Osteoblast (primary cell): ENCODE measurements around the gene ITPA. TPM values are rescaled to one million over a fixed set of nuclear protein-coding genes. Genes with fewer than 3 reads are reported as not detected.

Experiments used
- DNase-seq: peaks from one replicate; pipeline ENCODE4 v3.0.0; 2011; ENCODE audit warnings: low spot score, mixed read lengths; ENCODE audit not compliant: insufficient read length; ENCODE audit errors: missing footprints
- H2AFZ ChIP-seq: 2 replicates; pipeline ENCODE4 v1.6.0; 2011; ENCODE audit warnings: mild to moderate bottlenecking, low read length
- H3K27ac ChIP-seq: 2 replicates; pipeline ENCODE4 v1.5.1; 2011; ENCODE audit warnings: mild to moderate bottlenecking, low read depth, low read length, moderate library complexity
- H3K27me3 ChIP-seq: 2 replicates; pipeline ENCODE4 v1.6.0; 2012; ENCODE audit warnings: mild to moderate bottlenecking, control low read depth, inconsistent platforms, low read length, moderate library complexity; ENCODE audit not compliant: insufficient read depth
- H3K36me3 ChIP-seq: 2 replicates; pipeline ENCODE4 v1.5.1; 2011; ENCODE audit warnings: mild to moderate bottlenecking, low read length, control low read depth, moderate library complexity; ENCODE audit not compliant: insufficient read depth
- H3K4me1 ChIP-seq: 2 replicates; pipeline ENCODE4 v1.5.1; 2011; ENCODE audit warnings: mild to moderate bottlenecking, low read length, control low read depth, moderate library complexity; ENCODE audit not compliant: insufficient read depth
- H3K4me2 ChIP-seq: 2 replicates; pipeline ENCODE4 v1.6.0; 2011; ENCODE audit warnings: mild to moderate bottlenecking, low read length; ENCODE audit not compliant: insufficient read depth
- H3K4me3 ChIP-seq: fragments of 200-600 bp; sonication (generic); 3 replicates; pipeline ENCODE4 v1.5.1; 2012; ENCODE audit warnings: mild to moderate bottlenecking, low read length, inconsistent platforms; ENCODE audit not compliant: insufficient read depth
- H3K79me2 ChIP-seq: 2 replicates; pipeline ENCODE4 v1.6.0; 2012; ENCODE audit warnings: mild to moderate bottlenecking, low read length, control low read depth, inconsistent platforms; ENCODE audit not compliant: insufficient read depth
- H3K9me3 ChIP-seq: 2 replicates; pipeline ENCODE4 v1.5.1; 2011; ENCODE audit warnings: low read depth, low read length, control low read depth
- H4K20me1 ChIP-seq: 2 replicates; pipeline ENCODE4 v1.6.0; 2012; ENCODE audit warnings: mild to moderate bottlenecking, low read length, control low read depth; ENCODE audit not compliant: insufficient read depth
- total RNA-seq: library from RNA; depleted of rRNA; stranded (reverse); fragments of >200 nt; gene quantifications from 2 replicates; pipeline ENCODE4 v1.2.3, GENCODE V29; 2012
- TF ChIP-seq, protein P1 (sequence below): IDR thresholded peaks from 2 replicates; pipeline ENCODE4 v1.5.1; 2011; ENCODE audit warnings: mild to moderate bottlenecking, low read depth, low read length, moderate library complexity; ENCODE audit errors: extremely low read depth

ITPA gene
- total RNA-seq, 1 donor: 34.0 TPM

DNA sequence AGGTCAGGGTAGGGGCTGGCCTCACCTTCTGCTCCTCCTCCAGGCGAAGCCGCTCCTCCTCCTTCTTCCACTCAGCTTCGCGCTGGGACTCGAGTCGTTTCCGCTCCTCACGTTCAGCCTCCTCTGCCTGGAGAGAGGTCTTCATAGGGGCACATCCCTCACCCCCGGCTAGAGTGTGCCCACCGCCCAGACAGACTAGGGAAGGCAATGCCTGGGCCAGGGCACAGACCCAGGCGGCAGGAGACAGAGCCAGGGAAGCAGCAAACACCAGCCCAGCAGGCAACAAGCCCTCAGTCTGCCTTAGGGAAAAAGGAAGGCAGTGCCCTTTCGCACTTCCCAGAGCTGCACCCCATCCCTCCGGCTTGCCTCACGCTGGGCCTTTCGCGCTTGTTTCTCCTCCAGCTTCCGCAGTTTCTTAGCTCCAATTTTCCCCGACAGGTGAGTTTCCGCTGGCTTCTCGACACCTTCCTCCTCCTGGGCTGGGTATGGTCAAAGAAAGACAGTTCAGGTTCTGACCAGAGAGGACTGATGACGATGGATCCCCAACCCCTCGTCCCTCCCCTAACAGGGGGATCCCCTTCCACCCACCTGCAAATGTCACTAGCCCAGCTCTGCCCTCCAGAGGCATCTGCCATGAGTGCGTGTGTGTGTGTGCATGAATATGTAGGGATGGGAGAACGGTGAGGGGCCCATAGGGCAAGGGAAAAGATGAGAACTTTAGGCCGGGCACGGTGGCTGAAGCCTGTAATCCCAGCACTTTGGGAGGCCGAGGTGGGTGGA lies 9.1 kb upstream of the ITPA start:
- TF ChIP-seq, protein P1, sequence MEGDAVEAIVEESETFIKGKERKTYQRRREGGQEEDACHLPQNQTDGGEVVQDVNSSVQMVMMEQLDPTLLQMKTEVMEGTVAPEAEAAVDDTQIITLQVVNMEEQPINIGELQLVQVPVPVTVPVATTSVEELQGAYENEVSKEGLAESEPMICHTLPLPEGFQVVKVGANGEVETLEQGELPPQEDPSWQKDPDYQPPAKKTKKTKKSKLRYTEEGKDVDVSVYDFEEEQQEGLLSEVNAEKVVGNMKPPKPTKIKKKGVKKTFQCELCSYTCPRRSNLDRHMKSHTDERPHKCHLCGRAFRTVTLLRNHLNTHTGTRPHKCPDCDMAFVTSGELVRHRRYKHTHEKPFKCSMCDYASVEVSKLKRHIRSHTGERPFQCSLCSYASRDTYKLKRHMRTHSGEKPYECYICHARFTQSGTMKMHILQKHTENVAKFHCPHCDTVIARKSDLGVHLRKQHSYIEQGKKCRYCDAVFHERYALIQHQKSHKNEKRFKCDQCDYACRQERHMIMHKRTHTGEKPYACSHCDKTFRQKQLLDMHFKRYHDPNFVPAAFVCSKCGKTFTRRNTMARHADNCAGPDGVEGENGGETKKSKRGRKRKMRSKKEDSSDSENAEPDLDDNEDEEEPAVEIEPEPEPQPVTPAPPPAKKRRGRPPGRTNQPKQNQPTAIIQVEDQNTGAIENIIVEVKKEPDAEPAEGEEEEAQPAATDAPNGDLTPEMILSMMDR: no peak
- peak; percentile 52 for DNase-seq
- peaks cover 39% of the 10 kb centered on the region for H3K36me3 ChIP-seq
- H3K27me3 ChIP-seq: no peaks in the 10 kb centered on the region
- no peak overlapping the region for H2AFZ ChIP-seq
- no peak overlapping the region for H3K4me2 ChIP-seq
- H4K20me1 ChIP-seq: no peaks in the 10 kb centered on the region
- peaks cover 25% of the 10 kb centered on the region for H3K79me2 ChIP-seq
- peaks cover 6% of the 10 kb centered on the region for H3K4me1 ChIP-seq
- no peak overlapping the region for H3K4me3 ChIP-seq
- H3K9me3 ChIP-seq: no peaks in the 10 kb centered on the region
- H3K27ac ChIP-seq: no peak overlapping the region

DNA sequence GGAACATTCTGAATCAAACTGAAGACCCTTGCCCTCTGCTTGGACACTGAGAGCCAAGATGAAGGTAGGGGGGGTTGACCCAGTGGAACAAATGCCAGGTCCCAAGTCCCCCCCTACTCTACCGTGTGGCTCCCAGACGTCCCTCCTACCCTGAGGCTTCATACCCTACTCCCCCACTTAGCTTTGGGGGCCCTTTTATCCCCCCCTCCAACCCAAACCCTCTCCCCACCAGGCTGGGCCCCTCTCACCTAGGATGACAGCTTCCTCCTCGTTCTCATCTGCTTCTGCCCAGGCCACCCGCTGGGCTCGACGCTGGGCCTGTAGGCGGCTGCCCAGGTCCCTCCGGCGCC lies 6.4 kb upstream of the ITPA start:
- Histone ChIP-seq H3K4me3 (peak overlapping the region; percentile 80), H3K4me2 (peak overlapping the region; percentile 97), H3K27ac (peak overlapping the region; percentile 80), H3K9me3 (no peaks in the 10 kb centered on the region), H3K27me3 (no peaks in the 10 kb centered on the region), H2AFZ (peak overlapping the region; percentile 91), H3K79me2 (peaks cover 25% of the 10 kb centered on the region), H3K4me1 (peaks cover 6% of the 10 kb centered on the region), H3K36me3 (peaks cover 29% of the 10 kb centered on the region), H4K20me1 (no peaks in the 10 kb centered on the region)
- no peak for DNase-seq
- TF ChIP-seq, protein P1: no peak

DNA sequence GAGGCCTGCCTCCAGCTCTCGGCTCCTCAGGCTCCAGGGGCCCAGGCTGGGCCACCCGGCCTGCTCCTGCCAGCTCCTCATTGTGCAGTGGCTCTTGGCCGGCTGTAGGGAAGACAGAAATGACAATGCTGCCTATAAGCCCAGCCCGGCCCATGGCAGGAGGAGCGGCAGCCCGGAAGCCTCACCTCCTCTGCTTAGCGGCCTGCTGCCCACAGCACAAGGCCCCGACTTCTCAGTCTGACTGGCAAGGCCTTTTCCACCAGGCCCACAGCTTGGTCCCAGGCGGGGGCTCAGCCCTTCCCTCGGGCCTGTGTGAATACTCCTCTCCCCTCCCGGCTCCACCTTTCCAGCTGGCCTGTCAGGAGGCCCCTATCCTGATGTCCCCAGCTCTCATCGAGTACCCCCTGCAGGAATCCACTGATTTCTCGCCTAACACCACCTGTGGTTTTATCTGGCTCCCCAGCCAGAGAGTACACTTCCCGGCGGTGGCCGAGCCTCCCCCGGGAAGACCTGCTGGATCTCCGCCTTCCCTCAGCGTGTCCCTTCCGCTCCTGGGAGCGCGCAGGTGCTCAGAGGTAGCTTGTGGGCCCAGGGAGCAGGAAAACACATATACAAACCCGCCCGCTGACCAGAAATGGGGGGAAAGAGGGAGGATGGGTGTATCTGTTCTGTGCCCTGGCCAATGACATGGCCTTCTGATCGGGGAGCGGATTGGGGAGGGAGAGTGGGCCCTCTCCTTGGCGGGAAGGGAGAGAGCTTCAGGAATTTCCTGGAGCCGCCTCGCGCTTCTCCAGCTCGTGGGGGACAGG lies 5.8 kb upstream of the ITPA start:
- Histone ChIP-seq H3K4me1 (peaks cover 7% of the 10 kb centered on the region), H2AFZ (peak overlapping the region; percentile 91), H3K27ac (peak overlapping the region; percentile 80), H3K4me2 (peak overlapping the region; percentile 97), H3K9me3 (no peaks in the 10 kb centered on the region), H4K20me1 (no peaks in the 10 kb centered on the region), H3K4me3 (peak overlapping the region; percentile 80), H3K36me3 (peaks cover 28% of the 10 kb centered on the region), H3K27me3 (no peaks in the 10 kb centered on the region), H3K79me2 (peaks cover 27% of the 10 kb centered on the region)
- TF ChIP-seq, protein P1: no peak
- peak; percentile 88 for DNase-seq

DNA sequence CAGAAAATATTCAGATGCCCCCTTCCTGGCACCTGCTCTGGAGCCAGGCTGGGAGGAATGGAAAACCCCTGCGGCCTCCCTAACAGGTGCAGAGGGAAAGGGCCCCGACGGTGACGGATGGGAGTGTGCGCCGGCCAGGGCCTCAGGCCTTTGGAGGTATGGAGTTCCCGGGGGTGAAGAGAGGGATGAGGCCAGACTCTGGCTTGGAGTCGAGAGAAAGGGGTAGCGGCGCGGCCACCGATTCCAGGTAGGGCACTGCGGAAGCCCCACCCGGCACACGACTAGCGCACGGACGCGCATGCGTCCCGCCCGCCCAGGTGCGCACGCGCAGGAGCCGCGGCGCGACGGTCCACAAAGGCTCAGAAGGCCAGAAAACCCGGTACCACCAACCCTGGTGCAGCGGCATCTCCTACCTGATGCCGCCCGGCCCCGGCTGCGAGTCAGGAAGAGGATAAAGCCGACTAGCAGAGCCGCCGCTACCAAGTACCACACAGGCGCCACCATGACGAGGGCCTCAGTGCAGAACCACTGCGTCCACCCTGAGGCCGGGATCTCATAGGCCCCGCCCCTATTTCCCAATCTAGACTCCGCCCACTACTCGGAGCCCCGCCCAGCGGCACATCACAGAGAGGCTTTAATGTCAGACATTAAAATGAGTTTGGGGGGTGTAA lies 5.0 kb upstream of the ITPA start, which contains the start of gene DDRGK1:
Gene DDRGK1, minus strand, starts transcription at position 559 of the 671 bp plus-strand sequence. Its CDS starts 55 bp downstream, at position 504.
- Histone ChIP-seq H3K79me2 (peaks cover 34% of the 10 kb centered on the region), H3K4me3 (peak within 1 kb of the TSS; percentile 80), H3K36me3 (peaks cover 21% of the 10 kb centered on the region), H4K20me1 (no peaks in the 10 kb centered on the region), H3K4me2 (peak within 1 kb of the TSS; percentile 97), H3K27ac (peak within 1 kb of the TSS; percentile 80), H3K4me1 (peaks cover 11% of the 10 kb centered on the region), H2AFZ (peak within 1 kb of the TSS; percentile 91), H3K9me3 (no peaks in the 10 kb centered on the region), H3K27me3 (no peaks in the 10 kb centered on the region)
- TF ChIP-seq, protein P1: no peak
- peak; percentile 99 for DNase-seq
